NCI-H1436 (cell line): ENCODE data around the gene SEC24C.
"Not testable (repeated sequence)": the region's sequence is repeated elsewhere in the genome, so short reads cannot be mapped to it uniquely, and the experiment has no call there.

Source experiments
- DNase-seq: peaks from one replicate; lab custom pipeline; 2025; lab: John Stamatoyannopoulos, UW

The SEC24C gene

DNA sequence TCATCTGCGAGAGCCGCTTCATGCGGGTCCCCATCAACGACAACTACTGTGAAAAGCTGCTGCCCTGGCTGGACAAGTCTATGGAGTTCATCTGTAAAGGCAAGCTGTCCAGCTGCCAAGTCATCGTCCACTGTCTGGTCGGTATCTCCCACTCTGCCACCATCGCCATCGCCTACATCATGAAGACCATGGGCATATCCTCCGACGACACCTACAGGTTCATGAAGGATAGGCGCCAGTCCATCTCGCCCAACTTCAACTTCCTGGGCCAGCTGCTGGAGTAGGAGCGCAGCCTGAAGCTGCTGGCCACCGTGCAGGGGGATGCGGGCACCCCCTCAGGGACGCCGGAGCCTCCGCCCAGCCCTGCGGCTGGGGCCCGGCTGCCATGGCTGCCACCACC is 11.7 kb upstream of the SEC24C start:
- DNase-seq, result no peak

DNA sequence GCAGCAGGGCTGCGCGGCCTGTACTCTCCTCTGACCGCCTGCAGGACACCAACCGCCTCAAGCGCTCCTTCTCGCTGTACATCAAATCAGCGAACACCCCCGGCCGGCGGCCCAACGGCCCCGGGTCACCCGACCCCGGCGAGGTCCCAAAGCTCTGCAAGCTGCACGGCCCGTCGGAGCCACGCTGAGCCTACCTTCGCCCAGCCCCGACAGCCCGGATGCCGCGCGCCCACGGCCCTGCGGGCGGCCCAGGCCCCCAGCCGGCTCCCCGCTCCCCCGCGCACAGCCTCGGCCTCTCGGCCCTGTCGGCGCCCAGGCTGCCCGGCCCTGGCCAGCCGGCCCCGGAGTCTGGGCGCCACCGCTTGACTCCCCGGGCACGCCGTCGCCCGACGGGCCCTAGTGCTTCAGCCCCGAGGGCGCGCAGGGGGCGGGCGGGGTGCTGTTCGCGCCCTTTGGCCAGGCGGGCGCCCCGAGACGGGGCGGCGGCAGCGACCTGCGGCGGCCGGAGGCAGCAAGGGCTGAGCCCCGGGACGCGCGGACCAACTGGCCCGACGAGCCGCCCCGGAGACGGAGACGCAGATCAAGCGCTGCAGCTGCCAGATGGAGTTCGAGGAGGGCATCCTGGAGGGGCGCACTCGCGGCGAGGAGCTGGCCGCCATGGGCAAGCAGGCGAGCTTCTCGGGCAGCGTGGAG is 11.1 kb upstream of the SEC24C start:
- no peak for DNase-seq

DNA sequence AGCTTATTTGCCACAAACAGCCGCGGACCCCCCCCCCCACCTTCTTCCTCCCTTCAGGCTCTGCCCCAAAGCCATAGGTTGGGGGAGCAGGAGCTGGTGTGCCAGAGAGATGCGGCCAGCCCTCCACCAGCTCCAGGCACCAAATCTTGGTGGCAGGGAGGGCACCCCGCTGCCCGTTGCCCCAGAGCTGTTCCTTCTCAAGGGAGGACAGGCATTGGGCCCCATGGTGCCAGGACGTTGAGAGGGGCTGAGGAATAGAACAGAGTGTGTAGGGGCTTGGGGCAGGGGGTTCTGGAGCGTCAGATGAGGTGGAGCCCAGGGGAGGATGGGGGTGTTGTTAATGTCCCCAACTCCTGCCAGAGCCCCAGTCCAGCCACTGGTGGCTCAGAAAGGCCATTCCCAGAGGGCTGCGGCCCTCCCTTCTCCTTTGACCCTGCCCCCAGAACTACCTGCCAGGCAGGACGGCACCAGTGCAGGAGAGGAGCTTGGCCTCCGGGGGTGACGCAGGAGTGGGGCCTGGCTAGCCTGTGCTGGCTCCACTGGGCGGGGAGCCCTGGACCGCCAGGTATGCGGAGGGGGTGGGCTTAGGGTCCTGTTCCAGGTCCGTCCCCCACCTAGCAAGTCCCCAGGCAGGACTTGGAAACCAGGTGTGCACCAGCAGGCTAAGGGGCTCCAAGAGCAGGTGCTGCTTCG is 10.0 kb upstream of the SEC24C start:
- DNase-seq, result no peak

DNA sequence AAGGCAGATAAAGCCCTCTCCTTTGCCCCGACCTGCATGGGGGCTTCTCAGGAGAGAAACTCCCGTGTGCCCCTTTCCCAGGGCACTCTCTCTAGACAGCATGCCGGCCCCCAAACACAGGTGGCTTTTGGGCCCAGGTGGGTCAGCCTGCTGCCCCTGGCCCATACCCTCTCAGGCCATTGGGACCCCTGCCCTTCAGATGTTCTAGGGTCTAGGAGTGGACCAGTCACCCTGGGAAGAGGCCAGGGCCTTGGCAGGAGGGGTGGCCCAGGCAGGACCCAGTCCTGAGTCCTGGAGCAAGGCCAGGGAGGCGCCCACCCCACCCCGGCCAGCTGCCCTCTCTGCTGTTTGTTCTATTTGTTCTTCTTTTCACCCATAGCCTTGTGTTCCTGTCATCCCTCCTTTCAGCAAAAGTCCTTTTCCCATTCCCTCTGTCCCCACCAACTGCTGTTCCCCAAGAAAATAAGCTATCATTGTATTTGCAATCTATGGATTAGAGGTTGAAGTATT is 9.3 kb upstream of the SEC24C start:
- DNase-seq, result no peak

DNA sequence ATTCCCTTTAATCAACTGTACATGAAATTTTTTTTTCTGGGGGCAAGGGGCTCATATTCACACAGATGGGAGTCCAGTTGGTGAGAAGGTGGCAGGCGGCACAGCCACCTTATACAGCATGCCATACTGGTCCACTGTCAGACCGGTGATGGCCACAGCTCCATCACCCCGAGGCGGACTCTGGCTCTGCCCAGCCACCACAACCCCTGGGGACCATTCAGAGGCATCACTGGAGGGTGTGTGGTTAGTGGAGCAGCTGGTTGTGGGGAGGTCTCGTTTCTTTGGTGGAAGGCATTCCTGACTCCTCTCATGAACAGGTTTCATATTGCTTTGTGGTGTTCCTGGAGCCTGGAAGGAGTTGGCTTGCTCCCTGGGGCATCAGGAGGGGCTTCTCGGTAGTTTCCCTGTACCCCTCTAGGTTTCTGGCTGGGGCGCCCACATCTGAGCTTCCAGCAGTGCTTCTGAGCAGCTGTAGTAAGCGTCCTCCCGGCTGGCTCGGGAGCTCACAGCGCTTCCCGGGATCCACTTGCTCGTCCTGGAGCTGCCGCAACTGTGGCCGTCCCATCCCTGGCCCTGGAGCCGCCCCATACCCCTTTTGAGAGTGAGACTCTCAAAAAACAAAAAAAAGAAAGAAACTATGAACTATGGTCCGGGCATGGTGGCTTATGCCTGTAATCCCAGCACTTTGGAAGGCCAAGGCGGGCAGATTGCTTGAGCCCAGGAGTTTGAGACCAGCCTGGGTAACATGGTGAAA is 3.5 kb upstream of the SEC24C start:
- not testable (repeated sequence) for DNase-seq

DNA sequence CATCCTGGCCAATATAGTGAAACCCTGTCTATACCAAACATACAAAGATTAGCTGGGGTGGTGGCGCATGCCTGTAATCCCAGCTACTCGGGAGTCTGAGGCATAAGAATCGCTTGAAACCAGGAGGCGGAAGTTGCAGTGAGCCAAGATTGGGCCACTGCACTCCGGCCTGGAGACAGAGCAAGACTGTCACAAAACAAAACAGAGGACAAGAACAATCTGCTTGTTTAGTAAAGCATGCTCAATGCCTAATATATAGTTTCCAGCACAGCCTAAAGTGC is 1.8 kb upstream of the SEC24C start:
- DNase-seq, result no peak

DNA sequence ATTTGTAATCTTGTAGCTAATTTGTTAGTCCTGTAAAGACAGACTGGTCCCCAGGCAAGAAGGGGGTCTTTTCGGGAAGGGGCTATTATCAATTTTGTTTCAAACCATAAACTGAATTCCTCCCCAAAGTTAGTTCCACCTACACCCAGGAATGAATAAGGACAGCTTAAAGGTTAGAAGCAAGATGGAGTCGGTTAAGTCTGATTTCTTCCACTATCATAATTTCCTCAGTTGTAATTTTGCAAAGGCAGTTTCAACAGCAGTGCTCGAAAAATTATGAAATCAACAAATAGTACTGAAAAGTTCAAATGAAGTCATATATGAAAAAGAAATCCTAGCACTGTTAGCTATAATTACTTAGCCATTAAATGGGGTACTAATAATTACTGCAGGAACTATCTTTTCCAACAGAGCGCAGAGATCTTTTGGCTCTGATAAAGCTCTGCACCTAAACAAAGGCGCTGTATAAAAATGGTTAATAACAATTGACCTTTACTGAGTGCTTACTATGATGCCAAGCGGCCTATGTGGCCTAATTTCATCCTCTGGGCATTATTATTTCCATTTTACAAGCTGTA is 756 bp upstream of the SEC24C start:
- no peak for DNase-seq

DNA sequence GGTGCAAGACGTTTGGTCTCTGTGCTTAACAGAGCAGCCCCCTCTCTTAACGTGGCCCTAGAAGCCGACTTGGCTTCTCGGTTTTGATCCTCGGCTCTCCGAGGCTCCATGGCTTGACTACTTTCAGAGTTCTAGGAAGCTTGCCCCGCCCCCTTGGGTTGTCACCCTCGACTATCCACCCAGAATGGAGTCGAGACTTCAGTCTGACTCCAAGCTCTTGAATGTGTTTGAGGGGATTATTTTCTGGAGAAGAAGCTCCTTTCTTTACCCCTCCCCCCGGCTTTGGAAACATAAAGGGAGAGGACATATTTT is 448 bp downstream of the SEC24C start:
- no peak for DNase-seq

DNA sequence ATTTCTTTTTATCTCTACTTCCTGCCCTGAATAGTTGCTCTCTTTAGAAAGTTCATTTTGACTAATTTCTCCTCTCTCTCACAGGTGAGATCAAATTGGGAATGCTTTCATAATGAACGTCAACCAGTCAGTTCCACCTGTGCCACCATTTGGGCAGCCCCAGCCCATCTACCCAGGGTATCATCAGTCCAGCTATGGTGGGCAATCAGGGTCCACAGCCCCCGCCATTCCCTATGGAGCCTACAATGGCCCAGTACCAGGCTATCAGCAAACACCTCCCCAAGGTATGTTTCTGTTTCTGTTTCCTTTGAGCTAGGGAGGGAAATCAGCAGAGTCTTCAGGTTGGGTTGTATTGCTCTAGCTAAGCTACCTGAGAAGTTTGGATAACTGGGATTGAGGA is 2.5 kb downstream of the SEC24C start:
- no peak for DNase-seq

DNA sequence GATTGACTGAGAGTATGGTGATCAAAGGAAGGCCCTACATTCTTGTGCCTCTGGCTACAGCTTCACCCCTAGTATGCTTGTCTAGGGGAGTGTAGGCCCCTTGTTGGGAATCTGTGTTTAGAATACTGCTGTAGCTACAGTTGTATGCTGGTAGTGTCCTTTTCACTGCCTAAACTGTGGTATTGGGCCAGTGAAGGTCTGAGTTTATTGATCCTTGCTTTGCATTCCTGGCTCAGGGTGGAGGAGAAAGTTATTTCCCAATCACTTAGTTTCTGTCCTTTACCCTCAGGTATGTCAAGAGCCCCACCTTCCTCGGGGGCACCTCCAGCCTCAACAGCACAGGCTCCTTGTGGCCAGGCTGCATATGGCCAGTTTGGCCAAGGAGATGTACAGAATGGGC is 6.6 kb downstream of the SEC24C start:
- no peak for DNase-seq

DNA sequence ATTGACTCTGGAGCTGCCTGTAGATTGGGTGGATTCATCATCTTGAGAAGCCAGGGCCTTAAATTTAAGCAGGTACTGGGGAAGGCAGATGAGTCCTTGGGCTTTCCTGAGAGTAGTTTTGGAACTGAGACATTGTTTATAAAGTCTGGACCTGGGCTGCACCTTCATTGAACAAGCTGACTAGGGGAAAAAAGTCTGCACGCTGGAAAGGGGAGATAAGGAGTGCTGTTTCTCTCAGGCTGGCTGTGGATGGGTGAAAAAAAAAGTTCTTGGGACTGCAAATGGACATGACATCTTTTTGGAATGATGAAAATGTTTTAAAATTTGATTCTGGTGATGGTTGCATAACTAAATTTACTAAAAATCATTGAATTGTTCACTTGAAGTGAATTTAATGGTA is 12.0 kb downstream of the SEC24C start:
- no peak for DNase-seq

DNA sequence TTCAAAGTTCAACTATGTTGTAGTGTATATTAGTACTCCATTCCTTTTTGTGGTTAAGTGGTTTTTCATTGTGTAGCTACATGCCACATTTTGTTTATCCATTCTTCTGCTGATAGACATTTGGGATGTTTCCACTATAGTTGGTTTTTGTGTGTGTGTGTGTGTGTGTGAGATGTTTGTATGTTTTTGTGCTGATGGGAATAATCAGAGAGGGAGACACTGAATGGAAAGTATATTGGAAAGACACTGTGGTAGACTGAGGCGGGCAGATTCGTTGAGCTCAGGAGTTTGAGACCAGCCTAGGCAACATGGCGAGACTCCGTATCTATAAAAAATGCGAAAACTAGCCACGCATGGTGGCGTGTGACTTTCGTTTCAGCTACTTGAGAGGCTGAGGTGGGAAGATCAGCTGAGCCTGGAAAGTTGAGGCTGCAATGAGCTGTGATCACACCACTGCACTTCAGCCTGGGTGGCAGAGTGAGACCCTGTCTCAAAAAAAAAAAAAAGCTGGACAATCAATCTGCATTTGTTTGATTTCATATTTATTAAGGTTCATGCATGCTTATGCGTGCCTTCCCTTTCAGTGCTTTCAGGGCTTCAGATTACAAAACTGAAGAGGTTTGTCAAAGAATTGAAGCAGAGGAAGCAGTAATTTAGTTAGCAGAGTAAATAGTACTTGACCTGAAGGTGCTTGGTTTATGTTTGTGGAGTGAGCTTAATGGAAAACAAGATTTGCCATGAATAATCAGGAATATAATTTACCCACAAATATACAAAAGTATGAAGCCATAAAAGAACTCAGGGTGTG is 14.7 kb downstream of the SEC24C start:
- DNase-seq, result peak; percentile 26

DNA sequence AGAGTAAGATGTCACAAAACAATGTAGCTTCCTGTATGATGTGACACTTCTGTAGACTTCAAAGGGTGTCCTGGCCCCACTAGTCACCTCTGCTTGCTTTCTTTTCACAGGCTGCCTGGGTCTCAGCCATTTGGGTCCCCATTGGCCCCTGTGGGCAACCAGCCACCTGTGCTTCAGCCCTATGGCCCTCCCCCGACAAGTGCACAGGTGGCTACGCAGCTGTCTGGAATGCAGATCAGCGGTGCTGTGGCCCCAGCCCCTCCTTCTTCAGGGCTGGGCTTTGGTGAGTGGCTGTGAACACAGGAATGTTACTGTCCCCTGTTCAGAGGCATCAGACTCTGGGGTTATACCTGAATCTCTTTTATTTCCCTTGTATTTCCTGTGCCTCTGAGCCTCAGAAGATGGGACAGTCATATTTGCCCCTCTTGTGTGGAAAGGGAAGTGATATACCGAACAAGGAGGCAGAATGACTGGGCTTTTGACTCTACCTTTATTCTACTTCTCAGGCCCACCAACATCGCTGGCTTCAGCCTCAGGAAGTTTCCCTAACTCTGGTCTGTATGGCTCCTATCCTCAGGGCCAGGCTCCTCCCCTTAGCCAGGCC is 15.4 kb downstream of the SEC24C start:
- DNase-seq, result no peak

DNA sequence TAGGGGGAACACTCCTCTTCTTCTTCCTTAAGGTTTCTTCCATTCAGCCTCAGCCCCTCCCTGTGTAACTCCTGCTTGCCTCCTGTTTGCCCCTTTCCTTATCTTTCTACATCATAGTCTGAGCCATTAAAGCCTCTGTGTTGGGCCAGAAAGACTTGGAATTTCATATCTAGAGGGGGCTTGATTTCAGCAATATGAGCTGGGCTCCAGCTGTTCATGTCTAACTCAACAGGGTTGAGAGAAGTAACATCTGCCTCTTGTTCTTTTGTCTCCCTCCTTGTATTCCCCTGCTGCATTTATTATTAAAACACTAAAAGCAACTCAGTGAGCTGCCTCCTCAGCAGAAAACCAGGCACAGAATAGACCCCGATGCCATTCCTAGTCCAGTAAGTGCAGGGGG is 17.6 kb downstream of the SEC24C start:
- no peak for DNase-seq

DNA sequence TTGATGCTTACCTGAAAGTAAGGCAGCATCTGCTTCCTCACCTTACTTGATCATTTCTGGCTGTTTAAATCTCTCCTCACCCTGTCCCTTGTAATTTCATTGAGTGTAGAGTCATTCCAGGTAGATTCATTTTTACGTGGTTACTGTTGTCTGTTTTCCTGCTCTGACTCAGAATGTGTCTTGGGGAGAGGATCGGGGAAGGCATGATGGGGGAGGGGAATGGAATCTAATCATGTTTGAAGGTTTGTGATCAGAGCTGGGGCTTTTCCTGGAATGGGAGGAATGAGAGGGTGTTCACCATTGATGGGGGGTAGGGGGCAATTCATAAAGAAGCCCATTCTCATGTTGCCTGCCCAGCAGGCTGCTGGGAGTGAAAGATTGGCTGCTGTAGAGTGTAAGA is 18.7 kb downstream of the SEC24C start:
- no peak for DNase-seq

DNA sequence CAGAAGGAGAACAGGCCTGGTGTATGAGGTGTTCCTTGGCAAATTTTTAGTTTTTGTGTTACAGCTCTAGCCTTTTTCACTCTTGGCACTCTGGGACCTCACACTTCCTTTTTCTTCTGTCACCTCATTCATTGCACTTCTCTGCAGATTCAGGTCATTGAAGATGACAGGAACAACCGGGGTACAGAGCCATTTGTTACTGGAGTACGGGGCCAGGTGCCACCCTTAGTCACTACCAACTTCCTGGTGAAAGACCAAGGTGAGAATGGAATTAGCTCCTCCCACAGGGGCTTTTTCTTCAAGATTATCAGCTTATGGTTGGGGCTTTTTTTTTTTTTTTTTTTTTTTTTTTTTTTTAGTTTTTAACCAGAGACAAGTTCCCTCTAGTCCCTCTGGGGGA is 19.2 kb downstream of the SEC24C start:
- DNase-seq, result no peak

DNA sequence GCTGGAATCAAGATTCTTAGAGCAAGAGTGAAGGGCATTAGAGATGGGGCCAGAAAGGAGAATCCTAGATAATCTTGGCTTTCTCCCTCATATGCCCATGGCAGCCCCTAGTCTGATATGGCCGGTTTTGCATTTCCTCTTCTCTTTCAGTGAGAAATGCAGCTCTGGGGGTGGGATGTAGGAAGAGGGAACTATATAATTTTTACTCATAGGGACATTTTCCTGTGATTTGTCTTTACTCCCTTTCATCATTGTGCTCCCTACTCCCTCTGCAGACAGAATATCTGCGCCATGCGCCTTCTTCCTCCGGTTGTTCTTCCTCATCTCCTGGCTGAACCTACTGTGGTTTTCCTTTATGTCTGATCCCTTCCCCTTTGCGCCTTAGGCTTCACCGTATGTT is 20.9 kb downstream of the SEC24C start:
- DNase-seq, result no peak

DNA sequence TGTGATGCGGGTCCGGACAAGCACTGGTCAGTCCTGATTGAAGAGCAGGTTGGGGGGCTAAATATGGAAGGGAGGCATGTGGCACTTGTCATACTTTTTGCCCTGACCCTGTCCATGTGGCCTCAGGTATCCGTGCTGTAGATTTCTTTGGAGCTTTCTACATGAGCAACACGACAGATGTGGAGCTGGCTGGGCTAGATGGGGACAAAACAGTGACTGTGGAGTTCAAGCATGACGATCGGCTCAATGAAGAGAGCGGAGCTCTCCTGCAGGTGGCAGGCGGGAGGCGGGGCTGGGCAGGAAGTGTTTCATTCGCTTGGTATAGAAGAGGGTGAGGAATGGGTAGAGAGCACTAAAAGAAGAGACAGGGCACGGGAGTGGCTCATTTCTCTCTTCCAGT is 24.7 kb downstream of the SEC24C start:
- DNase-seq, result no peak

DNA sequence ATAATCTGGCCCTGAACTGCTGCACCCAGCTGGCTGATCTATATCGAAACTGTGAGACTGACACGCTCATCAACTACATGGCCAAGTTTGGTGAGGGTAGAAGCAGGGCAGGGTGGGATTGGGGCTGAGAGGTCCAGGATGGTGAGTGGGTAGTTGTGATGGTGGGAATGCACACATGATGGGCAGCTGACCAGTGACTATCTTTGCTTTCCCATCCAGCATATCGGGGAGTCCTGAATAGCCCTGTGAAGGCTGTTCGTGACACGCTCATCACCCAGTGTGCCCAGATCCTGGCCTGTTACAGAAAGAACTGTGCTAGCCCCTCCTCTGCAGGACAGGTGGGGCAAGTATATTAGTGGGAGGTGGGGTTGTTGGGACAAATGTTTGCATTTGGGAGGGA is 25.2 kb downstream of the SEC24C start:
- DNase-seq, result no peak

DNA sequence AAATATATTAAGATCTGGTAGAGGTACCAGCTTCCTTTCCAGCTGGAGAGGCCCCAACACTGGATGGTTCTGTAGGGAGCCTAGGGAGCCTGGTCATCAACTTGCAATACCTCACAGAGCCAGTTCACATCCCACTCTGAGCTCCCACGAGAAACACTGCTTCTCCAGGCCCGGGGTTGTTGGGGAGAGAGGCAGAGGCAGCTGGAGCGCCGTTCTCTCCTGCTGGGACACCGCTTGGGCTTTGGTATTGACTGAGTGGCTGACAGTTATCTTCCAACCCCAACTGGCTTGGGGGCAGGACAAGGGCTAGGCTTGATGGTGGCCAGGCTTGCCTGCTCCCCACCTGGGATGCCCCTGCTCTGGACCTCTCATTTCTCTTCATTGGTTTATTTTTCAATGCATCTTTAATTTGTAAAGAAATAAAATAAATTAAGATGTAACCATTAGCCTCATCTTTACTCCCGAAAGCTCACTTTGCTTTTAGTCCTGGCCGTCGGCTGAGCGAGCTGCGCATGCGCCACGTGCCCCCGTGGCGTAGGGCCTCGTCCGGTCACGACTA is 27.6 kb downstream of the SEC24C start:
- DNase-seq, result no peak

DNA sequence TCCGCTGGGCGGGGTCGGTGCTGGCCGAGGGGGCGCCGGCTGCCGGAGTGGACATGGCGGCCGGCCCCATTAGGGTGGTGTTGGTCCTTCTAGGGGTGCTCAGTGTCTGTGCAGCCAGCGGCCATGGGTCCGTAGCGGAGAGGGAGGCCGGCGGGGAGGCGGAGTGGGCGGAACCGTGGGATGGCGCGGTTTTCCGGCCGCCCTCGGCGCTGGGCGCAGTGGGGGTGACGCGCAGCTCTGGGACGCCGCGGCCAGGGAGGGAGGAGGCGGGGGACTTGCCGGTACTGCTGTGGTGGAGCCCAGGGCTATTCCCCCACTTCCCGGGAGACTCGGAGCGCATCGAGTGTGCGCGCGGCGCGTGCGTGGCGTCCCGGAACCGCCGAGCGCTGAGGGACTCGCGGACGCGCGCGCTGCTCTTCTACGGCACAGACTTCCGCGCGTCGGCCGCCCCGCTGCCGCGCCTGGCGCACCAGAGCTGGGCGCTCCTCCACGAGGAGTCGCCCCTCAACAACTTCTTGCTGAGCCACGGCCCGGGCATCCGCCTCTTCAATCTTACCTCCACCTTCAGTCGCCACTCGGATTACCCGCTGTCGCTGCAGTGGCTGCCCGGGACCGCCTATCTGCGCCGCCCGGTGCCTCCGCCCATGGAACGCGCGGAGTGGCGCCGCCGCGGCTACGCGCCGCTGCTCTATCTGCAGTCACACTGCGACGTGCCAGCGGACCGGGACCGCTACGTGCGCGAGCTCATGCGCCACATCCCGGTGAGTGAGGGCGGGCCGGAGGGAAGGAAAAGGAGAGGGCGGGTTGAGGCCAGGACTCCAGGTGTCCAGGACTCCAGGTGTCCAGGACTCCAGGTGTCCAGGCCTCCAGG is 28.3 kb downstream of the SEC24C start:
- DNase-seq, result no peak
